Smooth muscle cell (in vitro differentiated cells): ENCODE results near the gene UBA3. TPM values are rescaled to one million over a fixed set of nuclear protein-coding genes. Genes with fewer than 3 reads are reported as not detected.

Source experiments
- DNase-seq: peaks from one replicate; lab custom pipeline; 2025; ENCODE audit not compliant: unreplicated experiment; lab: John Stamatoyannopoulos, UW
- H2AFZ ChIP-seq: fragments of 200-600 bp; sonication (generic); 2 replicates; pipeline ENCODE4 v1.6.0; 2016; ENCODE audit warnings: antibody characterized with exemption, low read depth, mild to moderate bottlenecking
- H3F3A ChIP-seq: fragments of 200-600 bp; sonication (generic); 2 replicates; pipeline ENCODE4 v1.6.0; 2017; ENCODE audit warnings: antibody characterized with exemption, low read depth
- H3K27ac ChIP-seq: fragments of 200-600 bp; sonication (generic); 2 replicates; pipeline ENCODE4 v1.5.1; 2016; ENCODE audit warnings: low read depth, mild to moderate bottlenecking
- H3K27me3 ChIP-seq: fragments of 200-600 bp; sonication (generic); 2 replicates; pipeline ENCODE4 v1.6.1; 2016; ENCODE audit warnings: low read depth, mild to moderate bottlenecking
- H3K36me3 ChIP-seq: fragments of 200-600 bp; sonication (generic); 2 replicates; pipeline ENCODE4 v1.5.1; 2016; ENCODE audit warnings: low read depth
- H3K4me1 ChIP-seq: fragments of 200-600 bp; sonication (generic); 2 replicates; pipeline ENCODE4 v1.5.1; 2016; ENCODE audit warnings: low read depth
- H3K4me2 ChIP-seq: fragments of 200-600 bp; sonication (generic); 2 replicates; pipeline ENCODE4 v1.6.0; 2016; ENCODE audit warnings: mild to moderate bottlenecking
- H3K4me3 ChIP-seq: fragments of 200-600 bp; sonication (generic); 2 replicates; pipeline ENCODE4 v1.5.1; 2016; ENCODE audit warnings: mild to moderate bottlenecking
- H3K79me2 ChIP-seq: fragments of 200-600 bp; sonication (generic); 2 replicates; pipeline ENCODE4 v1.6.0; 2016; ENCODE audit warnings: low read depth, mild to moderate bottlenecking
- H3K9ac ChIP-seq: fragments of 200-600 bp; sonication (generic); 2 replicates; pipeline ENCODE4 v1.6.0; 2016; ENCODE audit warnings: low read depth
- H3K9me3 ChIP-seq: fragments of 200-600 bp; sonication (generic); replicated peaks from 2 replicates; pipeline ENCODE4 v1.5.1; 2016; ENCODE audit warnings: low read depth
- H4K20me1 ChIP-seq: fragments of 200-600 bp; sonication (generic); 2 replicates; pipeline ENCODE4 v1.6.0; 2016; ENCODE audit warnings: low read depth
- CTCF ChIP-seq: fragments of 200-600 bp; sonication (generic); IDR thresholded peaks from 2 replicates; pipeline ENCODE4 v1.5.1; 2017; ENCODE audit warnings: borderline replicate concordance, mild to moderate bottlenecking, antibody characterized with exemption; ENCODE audit not compliant: insufficient read depth, poor library complexity, severe bottlenecking
- WGBS: methylation state at CpG from one replicate; pipeline ENCODE4 v1.1.7; 2016; ENCODE audit warnings: low lambda C conversion rate; 5-methylcytosine and 5-hydroxymethylcytosine counted together
- polyA plus RNA-seq: library from polyadenylated mRNA; unstranded; fragments of >200 nt; fragmentation: Nextera tagmentation; extraction: Ambion mirVana; gene quantifications from 2 replicates; pipeline ENCODE4 v1.2.1, GENCODE V29; 2016
- total RNA-seq: library from RNA; depleted of rRNA; stranded (reverse); fragments of >200 nt; gene quantifications from 2 replicates; pipeline ENCODE4 v1.2.3, GENCODE V29; 2014

The UBA3 gene
- total and polyA plus RNA-seq, 2 experiments from 2014 or later, result 47.5 to 71.2 TPM

- 82% methylated on average over 6 of the region's 6 CpGs for WGBS
- H3F3A ChIP-seq, result no peaks in the 10 kb centered on the region
- H4K20me1 ChIP-seq, result peaks cover 5% of the 10 kb centered on the region
- no peak overlapping the region for H3K4me3 ChIP-seq
- no peak overlapping the region for H3K27ac ChIP-seq
- H3K4me1 ChIP-seq, result no peaks in the 10 kb centered on the region
- TF ChIP-seq CTCF, result no peak
- H3K36me3 ChIP-seq, result peaks cover 26% of the 10 kb centered on the region
- no peaks in the 10 kb centered on the region for H3K27me3 ChIP-seq
- H2AFZ ChIP-seq, result no peak overlapping the region
- peaks cover 7% of the 10 kb centered on the region for H3K79me2 ChIP-seq
- no peak overlapping the region for H3K9ac ChIP-seq
- DNase-seq, result no peak
- no peaks in the 10 kb centered on the region for H3K9me3 ChIP-seq
- H3K4me2 ChIP-seq, result peak overlapping the region; percentile 14
Measured at GRCh38 chr3:69065318-69065964, 14.7 kb downstream of the UBA3 start.

GRCh38 chr3:69063636-69064035, 16.5 kb downstream of the UBA3 start:
- Histone ChIP-seq H4K20me1 (peaks cover 5% of the 10 kb centered on the region), H3K9me3 (no peaks in the 10 kb centered on the region), H2AFZ (no peak overlapping the region), H3K27me3 (no peaks in the 10 kb centered on the region), H3F3A (no peaks in the 10 kb centered on the region), H3K4me1 (no peaks in the 10 kb centered on the region), H3K79me2 (no peaks in the 10 kb centered on the region), H3K27ac (no peak overlapping the region), H3K9ac (no peak overlapping the region), H3K4me2 (no peak overlapping the region), H3K4me3 (no peak overlapping the region), H3K36me3 (peaks cover 37% of the 10 kb centered on the region)
- WGBS, result 87% methylated on average over 2 of the region's 2 CpGs
- no peak for TF ChIP-seq CTCF
- no peak for DNase-seq

GRCh38 chr3:69059688-69060087, 20.5 kb downstream of the UBA3 start:
- Histone ChIP-seq H3K4me1 (no peaks in the 10 kb centered on the region), H3K36me3 (peaks cover 69% of the 10 kb centered on the region)

More at GRCh38 chr3:69059688-69060087, 20.5 kb downstream of the UBA3 start:
- Histone ChIP-seq H2AFZ (no peak overlapping the region), H3K27ac (no peak overlapping the region), H3F3A (peaks cover 15% of the 10 kb centered on the region), H4K20me1 (no peaks in the 10 kb centered on the region), H3K27me3 (no peaks in the 10 kb centered on the region), H3K9ac (no peak overlapping the region), H3K4me3 (no peak overlapping the region), H3K4me2 (no peak overlapping the region), H3K79me2 (no peaks in the 10 kb centered on the region), H3K9me3 (no peaks in the 10 kb centered on the region)
- no peak for TF ChIP-seq CTCF
- DNase-seq, result no peak
